Left renal pelvis (tissue), 4 donors: ENCODE results near the gene ARHGAP11A. TPM values are rescaled to one million over a fixed set of nuclear protein-coding genes. Genes with fewer than 3 reads are reported as not detected.

ENCODE experiments used
- DNase-seq, 4 donors: peaks; one replicate each; pipeline ENCODE4 v3.0.0-alpha.2; 2013; ENCODE audit warnings: low read depth in 4 of 4, low spot score in 3 of 4
- polyA plus RNA-seq, 4 donors: library from polyadenylated mRNA; unstranded; fragments of 120-200 nt; gene quantifications; one replicate each; pipeline ENCODE4 v1.2.1, GENCODE V29; 2013; ENCODE audit not compliant: insufficient read length in 4 of 4

The ARHGAP11A gene
- polyA plus RNA-seq, 4 donors: 30.9 to 35.6 (median 33.3) TPM

- DNase-seq: no peak
Measured at GRCh38 chr15:32682977-32683630, 67.8 kb downstream of the ARHGAP11A start.

GRCh38 chr15:32683906-32684584 is 68.7 kb downstream of the ARHGAP11A start:
- DNase-seq: no peak

- no peak for DNase-seq
Measured at GRCh38 chr15:32685576-32685975, 70.3 kb downstream of the ARHGAP11A start.

- DNase-seq: no peak
Measured at GRCh38 chr15:32687556-32687955, 72.3 kb downstream of the ARHGAP11A start.

- no peak for DNase-seq
Measured at GRCh38 chr15:32688151-32688639, 72.9 kb downstream of the ARHGAP11A start.

Other genes with a start within 250 kb of the ARHGAP11A start
- 1 to 10 TPM in 3 of 4 donors, under 1 TPM in 1; 0.56 to 4.5 (median 2.4) TPM for gene GOLGA8K, start 212.2 kb upstream of the ARHGAP11A start, polyA plus RNA-seq
- 1 to 10 TPM in 1 of 4 donors, under 1 TPM in 2, not detected in 1; 0.19 to 1.0 (median 0.69) TPM for gene GOLGA8O, start 159.9 kb upstream of the ARHGAP11A start, polyA plus RNA-seq
- 10 to 100 TPM; 15.6 to 29.5 (median 21.2) TPM for gene GOLGA8N, start 22.0 kb upstream of the ARHGAP11A start, polyA plus RNA-seq
- gene SCG5, start 26.2 kb downstream of the ARHGAP11A start, polyA plus RNA-seq: 10 to 100 TPM; 19.5 to 65.1 (median 24.2) TPM
- under 1 TPM; 0.21 to 0.60 (median 0.41) TPM for gene GREM1, start 102.5 kb downstream of the ARHGAP11A start, polyA plus RNA-seq